K562 (cell line): ENCODE results near the gene POLD1. TPM values are rescaled to one million over a fixed set of nuclear protein-coding genes. Genes with fewer than 3 reads are reported as not detected.

Experiments used
- ATAC-seq: fragments of 200-7000 bp; cut with Tn5 transposase; 3 replicates; pipeline ENCODE4 v1.9.1; 2020; ENCODE audit warnings: moderate library complexity
- BruUV-seq: library from RNA; stranded (reverse); fragments of 400-500 nt; replicated peaks from 2 replicates; lab custom pipeline; 2021; lab: Mats Ljungman, UMichigan
- CTCF ChIA-PET: fragments of 300-600 bp; formaldehyde crosslinking; extraction: SDS; loops from one replicate; lab custom pipeline; 2021; ENCODE audit warnings: low intra/inter-chr PET ratio; lab: Yijun Ruan, JAX
- POLR2A ChIA-PET: fragments of 300-600, 350-650 bp; sonication (Branson Sonifier 250); formaldehyde crosslinking; extraction: SDS; loops from one replicate; lab custom pipeline; 2021; ENCODE audit warnings: antibody characterized with exemption, inconsistent platforms; lab: Yijun Ruan, JAX
- DNase-seq, 4 experiments: peaks; one replicate each; pipeline versions ENCODE4 v3.0.0 to v3.0.0-alpha.2; 2011 to 2018; ENCODE audit warnings: low spot score in 3 of 4, mixed read lengths in 3 of 4; ENCODE audit errors: extremely low read depth in 1 of 4
- FAIRE-seq: peaks from 2 replicates; lab custom pipeline; 2011; peaks lifted over from hg19 to GRCh38; lab: Jason Lieb, UNC
- H2AFZ ChIP-seq: 2 replicates; pipeline ENCODE4 v1.6.0; 2011; ENCODE audit warnings: low read depth, low read length, control low read depth, inconsistent platforms
- H3K27ac ChIP-seq: fragments of 200-600 bp; 3 replicates; pipeline ENCODE4 v1.8.0; 2011; ENCODE audit warnings: low read depth, mild to moderate bottlenecking, control low read depth, inconsistent platforms, low read length, moderate library complexity, mixed read lengths; ENCODE audit errors: extremely low read depth
- H3K27me3 ChIP-seq, 2 experiments: fragments of 300-600 bp in 1 of 2; 2 replicates in 1 of 2; 3 replicates in 1 of 2; pipeline versions ENCODE4 v1.6.0 to v1.8.0; 2011; ENCODE audit warnings: inconsistent platforms in 2 of 2, low read length in 2 of 2, mild to moderate bottlenecking in 1 of 2, mixed read lengths in 1 of 2, moderate library complexity in 1 of 2; ENCODE audit not compliant: control insufficient read depth in 2 of 2, insufficient read depth in 2 of 2
- H3K36me3 ChIP-seq: fragments of 300-600 bp; 3 replicates; pipeline ENCODE4 v1.8.0; 2011; ENCODE audit warnings: mild to moderate bottlenecking, low read length, inconsistent platforms; ENCODE audit not compliant: control insufficient read depth, insufficient read depth
- H3K4me1 ChIP-seq, 2 experiments: fragments of 200-600 bp in 1 of 2; replicated peaks in 1 of 2; 2 replicates in 1 of 2; 3 replicates in 1 of 2; pipeline versions ENCODE4 v1.5.1 to v1.8.0; 2011; ENCODE audit warnings: inconsistent platforms in 2 of 2, low read length in 2 of 2, mild to moderate bottlenecking in 1 of 2, mixed read lengths in 1 of 2, moderate library complexity in 1 of 2; ENCODE audit not compliant: control insufficient read depth in 2 of 2, insufficient read depth in 2 of 2
- H3K4me2 ChIP-seq: 2 replicates; pipeline ENCODE4 v1.6.1; 2011; ENCODE audit warnings: low read length, control low read depth, inconsistent platforms, mixed read lengths; ENCODE audit not compliant: insufficient read depth
- H3K4me3 ChIP-seq: fragments of 200-600 bp; sonication (generic), shearing (Covaris generic); 2 replicates; pipeline ENCODE4 v1.5.1; 2016; ENCODE audit warnings: control low read depth, inconsistent platforms
- H3K79me2 ChIP-seq: fragments of 200-600 bp; 3 replicates; pipeline ENCODE4 v1.8.0; 2011; ENCODE audit warnings: low read length, inconsistent platforms; ENCODE audit not compliant: control insufficient read depth, insufficient read depth
- H3K9ac ChIP-seq, 2 experiments: 2 replicates each; pipeline versions ENCODE4 v1.6.0 to v1.6.1; 2011; ENCODE audit warnings: low read depth in 2 of 2, low read length in 2 of 2, control low read depth in 1 of 2, inconsistent platforms in 1 of 2, mild to moderate bottlenecking in 1 of 2, mixed read lengths in 1 of 2; ENCODE audit not compliant: insufficient read depth in 1 of 2
- H3K9me1 ChIP-seq: one replicate; pipeline ENCODE4 v1.6.0; 2011; ENCODE audit warnings: inconsistent platforms, mild to moderate bottlenecking, low read length, moderate library complexity; ENCODE audit not compliant: control insufficient read depth, insufficient read depth
- H3K9me3 ChIP-seq: replicated peaks from 2 replicates; pipeline ENCODE4 v1.5.1; 2011; ENCODE audit warnings: low read depth, low read length, inconsistent platforms; ENCODE audit not compliant: control insufficient read depth, insufficient read depth
- H4K20me1 ChIP-seq: replicated peaks from 2 replicates; pipeline ENCODE4 v1.6.1; 2011; ENCODE audit warnings: low read length, inconsistent platforms, mixed read lengths; ENCODE audit not compliant: control insufficient read depth, insufficient read depth
- BCOR ChIP-seq: fragments of 450-650 bp; IDR thresholded peaks from 2 replicates; pipeline ENCODE4 v1.6.1; 2016
- CCNT2 ChIP-seq: IDR thresholded peaks from 2 replicates; pipeline ENCODE4 v1.6.1; 2011; ENCODE audit warnings: borderline replicate concordance, low read depth, mild to moderate bottlenecking, moderate library complexity, mixed read lengths, low read length; ENCODE audit not compliant: insufficient read length; ENCODE audit errors: extremely low read depth
- DIDO1 ChIP-seq: fragments of 450-650 bp; IDR thresholded peaks from 2 replicates; pipeline ENCODE4 v1.6.1; 2016; ENCODE audit warnings: low read depth, missing biosample characterization, missing genetic modification characterization
- ESRRA ChIP-seq: fragments of 450-650 bp; IDR thresholded peaks from 2 replicates; pipeline ENCODE4 v1.6.1; 2014; ENCODE audit warnings: low read depth, mild to moderate bottlenecking, moderate library complexity, borderline replicate concordance
- HNRNPK ChIP-seq: fragments of 200-400 bp; formaldehyde crosslinking; IDR thresholded peaks from one replicate; pipeline ENCODE4 v1.6.1; 2018; ENCODE audit warnings: mild to moderate bottlenecking, low read depth, low read length; ENCODE audit not compliant: poor library complexity, severe bottlenecking
- KDM1A ChIP-seq, 2 experiments: fragments of 450-650 bp; IDR thresholded peaks; 2 replicates each; pipeline ENCODE4 v1.6.1; 2016; ENCODE audit warnings: mild to moderate bottlenecking in 2 of 2
- NFIX ChIP-seq: fragments of 250-450 bp; sonication (Bioruptor Pico); IDR thresholded peaks from 2 replicates; pipeline ENCODE4 v1.4.0; 2020; ENCODE audit warnings: low read depth, mild to moderate bottlenecking, moderate library complexity
- RBM25 ChIP-seq: fragments of 200-400 bp; formaldehyde crosslinking; IDR thresholded peaks from 2 replicates; pipeline ENCODE4 v1.6.1; 2018; ENCODE audit warnings: low read length, low read depth, moderate library complexity; ENCODE audit not compliant: severe bottlenecking
- RBM39 ChIP-seq: fragments of 200-400 bp; formaldehyde crosslinking; optimal IDR thresholded peaks from 2 replicates; pipeline ENCODE3; 2018; ENCODE audit warnings: low read depth, low read length
- SMARCA5 ChIP-seq: fragments of 450-650 bp; IDR thresholded peaks from 2 replicates; pipeline ENCODE4 v1.6.1; 2016
- ZFP36 ChIP-seq: fragments of 150-350 bp; IDR thresholded peaks from 2 replicates; pipeline ENCODE4 v1.6.1; 2018; ENCODE audit warnings: low read length, low read depth; ENCODE audit not compliant: partially characterized antibody
- ZNF41 ChIP-seq: fragments of 250-450 bp; sonication (Bioruptor Pico); conservative IDR thresholded peaks from 2 replicates; pipeline ENCODE4 v1.4.0; 2020; ENCODE audit warnings: mild to moderate bottlenecking
- WGBS: fragments of 100-300 bp; shearing (Covaris generic); methylation state at CpG from one replicate; pipeline ENCODE4 v1.1.6; 2016; ENCODE audit warnings: low coverage, mixed read lengths; ENCODE audit not compliant: insufficient coverage; ENCODE audit errors: missing lambda C conversion rate; 5-methylcytosine and 5-hydroxymethylcytosine counted together
- in situ Hi-C: fragments of 300-500 bp; cut with MboI; formaldehyde crosslinking; loops from 4 replicates; pipeline ENCODE4 v1.15.0; 2018; ENCODE audit warnings: inconsistent platforms, mixed read lengths
- intact Hi-C: fragments of 100-400 bp; cut with micrococcal nuclease; formaldehyde crosslinking; loops from 2 replicates; pipeline ENCODE4 v1.14.2; 2022
- polyA plus RNA-seq, 8 experiments: library from polyadenylated mRNA; depleted of rRNA in 4 of 8; stranded (reverse) in 5 of 8; unstranded in 3 of 8; fragments of >200 nt; fragmentation: Nextera tagmentation in 2 of 8; fragmentation: Illumina TruSeq in 1 of 8; extraction: Ambion mirVana in 2 of 8; extraction: Trizol in 1 of 8; gene quantifications; 2 replicates each; pipeline versions ENCODE4 v1.2.1 to v1.2.3, GENCODE V29; 2011 to 2014; ENCODE audit warnings: inconsistent platforms in 1 of 8, missing spikeins in 1 of 8
- total RNA-seq, 7 experiments: library from RNA; depleted of rRNA in 6 of 7; stranded (reverse); fragments of >200 nt in 6 of 7; fragmentation: Illumina TruSeq in 2 of 7; extraction: Trizol in 2 of 7; gene quantifications; 2 replicates each; pipeline versions ENCODE4 v1.2.1 to v1.2.3, GENCODE V29; 2011 to 2021; ENCODE audit warnings: low replicate concordance in 1 of 7

POLD1 gene
- total and polyA plus RNA-seq, 9 of the 15 experiments (the other 6 are each of a cell fraction or from before 2014, with no cell fraction given), result 1.3 to 312 (median 47.8) TPM

- 0 out of 2 replicates have a peak, but pooled peaks have one; percentile 26 for TF ChIP-seq ESRRA
- TF ChIP-seq, all 486 proteins: peak for 2
These were observed 38.5 kb downstream of the POLD1 start (continued) for GRCh38 chr19:50422397-50423278.

DNA sequence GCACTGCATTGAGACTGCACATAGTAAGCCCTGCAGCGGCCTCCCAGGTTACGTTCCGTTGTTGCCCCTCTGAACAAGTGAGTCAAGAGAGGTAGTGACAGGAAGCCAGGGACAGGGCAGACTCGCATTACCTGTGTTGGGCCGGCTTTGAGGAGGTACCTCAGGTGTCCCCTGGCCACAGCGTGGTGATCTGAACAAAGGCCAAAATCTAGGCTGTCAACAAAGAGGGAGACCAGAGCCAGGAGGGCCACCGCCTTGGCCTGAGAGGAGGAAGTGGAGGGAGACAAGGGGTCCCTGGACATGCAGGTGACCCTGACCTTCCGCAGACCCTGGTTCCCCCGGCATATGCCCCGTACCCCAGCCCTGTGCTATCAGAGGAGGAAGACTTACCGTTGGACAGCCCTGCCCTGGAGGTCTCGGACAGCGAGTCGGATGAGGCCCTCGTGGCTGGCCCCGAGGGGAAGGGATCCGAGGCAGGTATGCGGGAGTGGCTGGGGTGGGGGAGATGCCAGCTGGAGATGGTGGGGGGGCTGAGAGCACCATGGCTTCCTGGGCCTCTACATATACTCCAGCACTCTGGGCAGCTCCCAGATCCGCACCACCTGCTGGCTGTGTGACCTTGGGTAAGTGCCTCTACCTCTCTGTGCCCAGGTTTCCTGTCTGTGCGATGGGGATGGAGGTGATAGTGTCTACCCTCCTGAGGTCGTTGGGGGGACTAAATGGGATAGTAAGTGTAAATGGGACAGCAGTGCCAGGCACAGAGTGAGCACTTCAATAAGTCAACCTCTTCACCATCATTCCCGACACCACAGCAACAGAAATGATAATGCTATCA lies 39.3 kb downstream of the POLD1 start:
- 79% methylated on average over 18 of the region's 22 CpGs for WGBS
- Histone ChIP-seq H3K4me3 (no peak overlapping the region), H3K79me2 (no peaks in the 10 kb centered on the region), H3K27me3 (no peaks in the 10 kb centered on the region), H3K27ac (no peak overlapping the region), H3K9me1 (no peaks in the 10 kb centered on the region), H4K20me1 (no peaks in the 10 kb centered on the region), H3K9ac (peak overlapping the region in 1 of 2 experiments; percentile 28; a peak in 1 of 4 replicates), H3K9me3 (no peaks in the 10 kb centered on the region), H3K4me2 (no peak overlapping the region), H3K4me1 (peaks cover 0 to 22% of the 10 kb centered on the region in 2 experiments; a peak in 2 of 5 replicates), H2AFZ (no peak overlapping the region), H3K36me3 (no peaks in the 10 kb centered on the region)
- ATAC-seq (no peak), DNase-seq (no peak), FAIRE-seq (no peak)
- BruUV-seq, result no TSS peak
- no peak for TF ChIP-seq DIDO1 (tag)
- no peak for TF ChIP-seq HNRNPK
- peak; percentile 81 for TF ChIP-seq ZFP36
- no peak for TF ChIP-seq CCNT2
- TF ChIP-seq BCOR, result peak; percentile 66
- TF ChIP-seq KDM1A (IDR thresholded peaks at IDR 0.05), result peak in 1 of 2 experiments; percentile 19; a peak in 1 of 4 replicates
- TF ChIP-seq SMARCA5, result 0 out of 2 replicates have a peak, but pooled peaks have one; percentile 52
- no peak for TF ChIP-seq RBM39
- TF ChIP-seq NFIX (CRISPR knock-in tag), result no peak
- no peak for TF ChIP-seq ZNF41
- TF ChIP-seq RBM25, result peak; percentile 74
- in situ Hi-C loops (no loop called here), intact Hi-C loops (no loop called here)
- CTCF ChIA-PET, result no interaction called here
- POLR2A ChIA-PET, result no interaction called here
